ENCODE results near the gene NPW.

The NPW gene

DNA sequence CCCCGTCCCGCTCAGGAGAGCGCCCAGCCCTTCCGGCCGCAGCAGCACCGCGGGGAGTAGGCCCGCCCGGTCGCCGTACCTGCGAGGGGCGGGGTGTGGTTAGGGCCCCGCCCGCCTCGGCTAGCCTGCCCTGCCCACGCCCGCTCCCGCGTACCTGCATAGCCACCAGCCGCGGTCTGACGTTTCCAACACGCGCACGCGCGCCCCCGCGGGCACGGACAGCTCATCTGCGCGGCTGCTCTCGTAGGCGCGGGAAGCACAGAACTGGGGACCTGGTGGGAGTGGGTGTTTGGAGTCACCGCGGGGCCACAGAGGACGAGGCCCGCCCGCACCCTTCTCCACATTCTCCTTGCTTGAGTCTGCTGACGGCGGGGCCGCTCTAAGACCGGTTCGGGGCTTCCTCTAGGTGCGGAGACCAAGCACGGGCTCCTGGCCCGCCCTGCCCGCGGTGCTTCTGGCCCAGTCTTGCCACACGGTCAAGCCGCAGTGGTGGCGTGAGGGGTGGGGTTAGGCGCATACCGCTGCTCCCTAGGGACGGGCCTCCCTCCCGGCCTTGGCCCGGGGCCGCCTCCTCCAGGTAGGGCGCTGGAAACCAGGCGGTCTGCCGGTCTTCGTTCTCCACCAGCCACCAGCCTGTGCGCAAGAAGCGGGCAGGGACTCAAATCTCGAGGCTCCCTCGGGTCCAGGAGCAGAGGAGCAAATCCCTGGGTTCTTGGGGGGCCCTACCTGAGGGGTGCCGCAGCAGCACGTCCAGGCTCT, 40.1 kb upstream of the NPW start:
- no peak for TF ChIP-seq CTCF (IDR thresholded peaks at IDR 0.05; ENCODE audit: low read depth, low read length)
- Histone ChIP-seq H3K27me3 (peaks cover 13% of the 10 kb centered on the region; the same call in 1 of the 2 replicates), H3K36me3 (peaks cover 39% of the 10 kb centered on the region), H3K4me1 (peaks cover 3% of the 10 kb centered on the region; the same call in 1 of the 2 replicates), H3K9me3 (no peaks in the 10 kb centered on the region), H3K4me3 (ENCODE audit: low read depth, low read length) (no peak overlapping the region)
- DNase-seq: no peak

DNA sequence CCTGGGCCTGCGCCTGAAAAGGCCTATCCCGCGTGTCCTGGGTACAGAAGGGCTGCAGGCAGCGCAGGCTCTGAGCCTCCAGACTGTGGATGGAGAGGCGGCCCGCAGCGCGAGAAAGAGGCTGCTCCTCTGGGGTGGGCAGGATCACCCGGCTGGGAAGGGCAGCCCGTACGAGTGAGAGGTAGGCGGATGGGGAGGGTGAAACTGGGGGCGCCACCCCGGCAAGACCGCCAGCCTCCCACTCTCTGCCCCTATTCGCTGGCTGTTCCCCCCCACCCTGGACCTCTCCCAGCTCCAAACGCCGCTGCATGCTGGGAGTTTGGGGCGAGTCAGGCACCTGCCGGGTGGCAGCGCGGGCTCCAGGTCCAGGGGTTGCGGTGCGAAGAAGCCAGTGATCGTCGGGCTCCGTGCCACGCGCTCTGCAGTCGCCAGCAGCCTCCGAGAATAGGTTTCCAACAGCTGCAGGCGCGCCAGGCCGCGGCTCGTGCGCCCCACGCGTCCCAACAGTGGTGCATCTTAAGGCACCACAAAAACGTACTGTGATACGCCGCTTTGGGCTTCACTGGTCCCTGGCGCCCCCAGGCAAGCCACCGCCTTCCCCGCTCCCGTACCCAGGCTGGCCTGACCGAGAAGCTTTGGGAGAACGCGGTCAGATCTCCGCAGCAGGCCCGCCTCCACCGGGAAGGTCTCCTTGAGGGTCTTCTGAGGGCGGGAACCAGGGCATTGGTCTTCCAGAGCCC, 39.4 kb upstream of the NPW start:
- DNase-seq: no peak
- no peak for TF ChIP-seq CTCF (IDR thresholded peaks at IDR 0.05; ENCODE audit: low read depth, low read length)
- Histone ChIP-seq H3K4me3 (ENCODE audit: low read depth, low read length) (no peak overlapping the region), H3K36me3 (peaks cover 32% of the 10 kb centered on the region), H3K27me3 (peaks cover 13% of the 10 kb centered on the region; the same call in 1 of the 2 replicates), H3K9me3 (no peaks in the 10 kb centered on the region), H3K4me1 (peaks cover 3% of the 10 kb centered on the region; the same call in 1 of the 2 replicates)

- H3K9me3 ChIP-seq: no peaks in the 10 kb centered on the region
- no peak for TF ChIP-seq CTCF (IDR thresholded peaks at IDR 0.05; ENCODE audit: low read depth, low read length)
- no peak for DNase-seq
- peaks cover 3% of the 10 kb centered on the region; the same call in 1 of the 2 replicates for H3K4me1 ChIP-seq
- H3K36me3 ChIP-seq: peaks cover 30% of the 10 kb centered on the region
- H3K4me3 ChIP-seq (ENCODE audit: low read depth, low read length): no peak overlapping the region
- peaks cover 13% of the 10 kb centered on the region; the same call in 1 of the 2 replicates for H3K27me3 ChIP-seq
These were observed 38.9 kb upstream of the NPW start for GRCh38 chr16:1980770-1981087.

DNA sequence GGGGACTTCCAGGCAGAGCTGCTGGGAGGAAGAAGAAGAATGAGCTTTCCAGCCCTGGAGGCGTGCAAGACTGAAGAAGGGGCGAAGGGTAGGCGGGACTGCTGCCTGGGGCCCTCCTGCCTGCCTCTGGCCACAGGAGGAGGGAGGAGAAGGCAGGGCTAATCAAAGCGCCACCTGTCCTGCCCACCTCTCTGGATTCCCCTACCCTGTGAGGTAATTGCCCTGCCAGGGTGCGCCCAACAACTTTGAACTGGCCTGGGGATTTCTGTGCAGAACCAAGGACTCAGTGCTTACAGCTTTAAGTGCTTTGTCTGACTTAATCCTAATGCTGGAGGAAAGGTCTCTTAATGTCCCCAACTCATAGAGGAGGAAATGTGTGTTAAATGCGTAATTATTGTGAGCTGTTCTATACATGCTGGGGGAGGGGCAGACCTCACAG, 38.2 kb upstream of the NPW start, which contains the start of gene NOXO1:
TSS of gene NOXO1 (minus strand) at position 72 of the 439 bp plus-strand sequence. CDS start 290 bp downstream, outside the sequence.
- Histone ChIP-seq H3K36me3 (peaks cover 32% of the 10 kb centered on the region), H3K27me3 (peaks cover 13% of the 10 kb centered on the region; the same call in 1 of the 2 replicates), H3K9me3 (no peaks in the 10 kb centered on the region), H3K4me1 (peaks cover 3% of the 10 kb centered on the region; the same call in 1 of the 2 replicates), H3K4me3 (ENCODE audit: low read depth, low read length) (no peak within 1 kb of the TSS)
- no peak for TF ChIP-seq CTCF (IDR thresholded peaks at IDR 0.05; ENCODE audit: low read depth, low read length)
- DNase-seq: no peak

DNA sequence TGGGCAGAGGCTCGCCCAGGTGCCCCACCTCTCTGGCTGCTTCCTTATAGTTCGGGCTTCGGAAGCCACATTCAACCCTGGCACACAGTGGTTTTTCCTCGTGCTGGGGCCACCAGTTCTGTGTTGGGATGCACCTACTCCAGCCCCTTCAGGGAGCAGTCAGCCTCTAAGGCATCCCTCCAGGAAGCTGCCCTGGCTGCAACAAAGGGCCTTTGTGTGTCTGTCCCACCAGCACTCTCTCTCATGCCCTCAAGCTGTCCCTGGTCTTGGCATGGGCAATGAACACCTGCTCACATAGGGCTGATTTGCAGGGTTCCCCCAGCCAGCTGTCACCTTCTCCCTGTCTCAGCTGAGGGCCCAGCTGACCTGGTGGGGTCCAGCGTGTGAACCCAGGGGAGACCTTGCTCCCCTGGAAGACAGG, 37.6 kb upstream of the NPW start:
- Histone ChIP-seq H3K4me1 (peaks cover 3% of the 10 kb centered on the region; the same call in 1 of the 2 replicates), H3K9me3 (no peaks in the 10 kb centered on the region), H3K4me3 (ENCODE audit: low read depth, low read length) (no peak overlapping the region), H3K36me3 (peaks cover 33% of the 10 kb centered on the region), H3K27me3 (peaks cover 13% of the 10 kb centered on the region; the same call in 1 of the 2 replicates)
- TF ChIP-seq CTCF (IDR thresholded peaks at IDR 0.05; ENCODE audit: low read depth, low read length): no peak
- no peak for DNase-seq

Measured in BE2C (cell line).